Testis (tissue), 3 donors: ENCODE measurements around the gene BICRAL. TPM values are rescaled to one million over a fixed set of nuclear protein-coding genes. Genes with fewer than 3 reads are reported as not detected.

ENCODE experiments used
- DNase-seq: peaks from one replicate; pipeline ENCODE4 v3.0.0-alpha.2; 2019
- H3K27ac ChIP-seq, 2 donors: fragments of 200-600 bp; sonication (generic); one replicate each; pipeline ENCODE4 v1.5.1; 2019
- H3K27me3 ChIP-seq: fragments of 200-600 bp; sonication (generic); one replicate; pipeline ENCODE4 v1.5.1; 2019
- H3K36me3 ChIP-seq: fragments of 200-600 bp; sonication (generic); one replicate; pipeline ENCODE4 v1.5.1; 2017; ENCODE audit warnings: low read depth; ENCODE audit errors: missing control alignments
- H3K4me1 ChIP-seq: fragments of 200-600 bp; sonication (generic); one replicate; pipeline ENCODE4 v1.5.1; 2019
- H3K4me3 ChIP-seq, 2 donors: fragments of 200-600 bp; sonication (generic); one replicate each; pipeline ENCODE4 v1.5.1; 2017 to 2019
- H3K9me3 ChIP-seq: fragments of 200-600 bp; sonication (generic); one replicate; pipeline ENCODE4 v1.5.1; 2017
- CTCF ChIP-seq, 3 experiments: fragments of 450-650 bp in 2 of 3; fragments of 200-600 bp in 1 of 3; sonication (generic) in 1 of 3; IDR thresholded peaks; one replicate each; pipeline ENCODE4 v1.5.1; 2016 to 2019; ENCODE audit warnings: antibody characterized with exemption in 3 of 3, mild to moderate bottlenecking in 2 of 3, moderate library complexity in 1 of 3
- POLR2A ChIP-seq: fragments of 450-650 bp; IDR thresholded peaks from one replicate; pipeline ENCODE4 v1.6.1; 2017; ENCODE audit warnings: antibody characterized with exemption, mild to moderate bottlenecking, moderate library complexity
- WGBS, 2 donors: methylation state at CpG; one replicate each; pipeline ENCODE4 v1.1.5; 2018; 5-methylcytosine and 5-hydroxymethylcytosine counted together
- intact Hi-C: fragments of 100-400 bp; cut with DNase I; formaldehyde crosslinking; loops from one replicate; pipeline ENCODE4 v1.15.1; 2023; ENCODE audit warnings: low total_unique reads
- polyA plus RNA-seq: library from polyadenylated mRNA; stranded (reverse); fragments of 350-450 nt; fragmentation: Illumina TruSeq; extraction: RNeasy Lipid Tissue Mini Kit (QIAGEN cat#74804); gene quantifications from one replicate; pipeline ENCODE4 v1.2.3, GENCODE V29; 2014; ENCODE audit warnings: low read depth, low replicate concordance; ENCODE audit not compliant: insufficient read depth
- total RNA-seq, 2 donors: library from RNA; depleted of rRNA; stranded (reverse); fragments of >200 nt; gene quantifications; one replicate each; pipeline ENCODE4 v1.2.3, GENCODE V29; 2016

BICRAL gene
- total and polyA plus RNA-seq, 3 donors from 2014 or later = 12.5 to 21.1 (median 20.4) TPM

GRCh38 chr6:42783876-42784642 lies 2.2 kb downstream of the BICRAL start:
- 1% methylated on average over 10 of the region's 10 CpGs for WGBS, 2 donors
- Histone ChIP-seq H3K27ac (peak overlapping the region; percentile 98 to 100), H3K4me1 (peaks cover 25% of the 10 kb centered on the region), H3K36me3 (no peaks in the 10 kb centered on the region), H3K27me3 (no peaks in the 10 kb centered on the region), H3K9me3 (no peaks in the 10 kb centered on the region), H3K4me3 (peak overlapping the region; percentile 95 to 97)
- intact Hi-C loops = loop anchor here (5.0 kb wide), 1 partner anchor 37 kb away; the partner anchor contains the start of gene TBCC
- no peak for DNase-seq
- no peak for TF ChIP-seq CTCF (IDR thresholded peaks at IDR 0.05)
- no peak for TF ChIP-seq POLR2A

GRCh38 chr6:42784717-42785498 lies 3.1 kb downstream of the BICRAL start:
- no peak for DNase-seq
- no peak for TF ChIP-seq CTCF (IDR thresholded peaks at IDR 0.05)
- TF ChIP-seq POLR2A = no peak
- H3K36me3 ChIP-seq = no peaks in the 10 kb centered on the region
- no peaks in the 10 kb centered on the region for H3K9me3 ChIP-seq
- H3K4me1 ChIP-seq = peaks cover 30% of the 10 kb centered on the region
- intact Hi-C loops = loop anchor here (5.0 kb wide), 1 partner anchor 38 kb away; the partner anchor contains the start of gene TBCC
- peak overlapping the region; percentile 98 to 100 for H3K27ac ChIP-seq
- peak overlapping the region; percentile 95 to 97 for H3K4me3 ChIP-seq
- no peaks in the 10 kb centered on the region for H3K27me3 ChIP-seq
- WGBS, 2 donors = 31 to 38% methylated on average over 11 to 12 of the region's 12 CpGs

GRCh38 chr6:42786525-42786985 lies 4.7 kb downstream of the BICRAL start:
- no peaks in the 10 kb centered on the region for H3K36me3 ChIP-seq
- no peaks in the 10 kb centered on the region for H3K27me3 ChIP-seq
- no peak overlapping the region for H3K4me3 ChIP-seq
- WGBS, 2 donors = 46 to 53% methylated on average over 3 of the region's 3 CpGs
- no peak for DNase-seq
- H3K4me1 ChIP-seq = peaks cover 40% of the 10 kb centered on the region
- intact Hi-C loops = no loop called here
- H3K9me3 ChIP-seq = no peaks in the 10 kb centered on the region
- TF ChIP-seq POLR2A (no peak), CTCF (IDR thresholded peaks at IDR 0.05) (no peak)
- peak overlapping the region in 1 of 2 donors; percentile 47 for H3K27ac ChIP-seq

GRCh38 chr6:42787063-42787472 lies 5.2 kb downstream of the BICRAL start:
- intact Hi-C loops = no loop called here
- Histone ChIP-seq H3K36me3 (no peaks in the 10 kb centered on the region), H3K4me1 (peaks cover 40% of the 10 kb centered on the region), H3K4me3 (no peak overlapping the region), H3K9me3 (no peaks in the 10 kb centered on the region), H3K27me3 (no peaks in the 10 kb centered on the region), H3K27ac (no peak overlapping the region)
- DNase-seq = no peak
- TF ChIP-seq POLR2A (no peak), CTCF (IDR thresholded peaks at IDR 0.05) (no peak)
- 59 to 80% methylated on average over 2 of the region's 2 CpGs for WGBS, 2 donors
